Karpas-422 (cell line): Measurements from ENCODE around the gene CENPM. TPM values are rescaled to one million over a fixed set of nuclear protein-coding genes. Genes with fewer than 3 reads are reported as not detected.
A peak's percentile ranks its signal among the peaks of the same experiment; 100 is the strongest.

Experiments used
- DNase-seq: peaks from one replicate; pipeline ENCODE4 v3.0.0-alpha.2; 2015
- H2AFZ ChIP-seq: fragments of 200-600 bp; sonication (generic); 2 replicates; pipeline ENCODE4 v1.6.1; 2014; ENCODE audit warnings: antibody characterized with exemption, low read length, mixed read lengths
- H3K27ac ChIP-seq: fragments of 200-600 bp; sonication (generic); 2 replicates; pipeline ENCODE4 v1.5.1; 2014; ENCODE audit warnings: mild to moderate bottlenecking, low read length, moderate library complexity
- H3K27me3 ChIP-seq: fragments of 200-600 bp; sonication (generic); 2 replicates; pipeline ENCODE4 v1.6.1; 2014; ENCODE audit warnings: low read length, mixed read lengths
- H3K36me3 ChIP-seq: fragments of 200-600 bp; sonication (generic); 2 replicates; pipeline ENCODE4 v1.6.1; 2014; ENCODE audit warnings: low read length, mixed read lengths; ENCODE audit not compliant: insufficient read depth
- H3K4me1 ChIP-seq: fragments of 200-600 bp; sonication (generic); 2 replicates; pipeline ENCODE4 v1.6.1; 2014; ENCODE audit warnings: mild to moderate bottlenecking, low read length, mixed read lengths
- H3K4me2 ChIP-seq: fragments of 200-600 bp; sonication (generic); 2 replicates; pipeline ENCODE4 v1.6.1; 2014; ENCODE audit warnings: low read length, low read depth, mild to moderate bottlenecking; ENCODE audit not compliant: poor library complexity, severe bottlenecking
- H3K4me3 ChIP-seq: fragments of 200-600 bp; sonication (generic); 2 replicates; pipeline ENCODE4 v1.5.1; 2014; ENCODE audit warnings: mild to moderate bottlenecking, antibody characterized with exemption, low read length, mixed read lengths
- H3K79me2 ChIP-seq: fragments of 200-600 bp; sonication (generic); 2 replicates; pipeline ENCODE4 v1.6.1; 2014; ENCODE audit warnings: mild to moderate bottlenecking, low read length, mixed read lengths
- H3K9ac ChIP-seq: fragments of 200-600 bp; sonication (generic); 2 replicates; pipeline ENCODE4 v1.6.0; 2014; ENCODE audit warnings: low read length
- H3K9me2 ChIP-seq: fragments of 200-600 bp; sonication (generic), shearing (Covaris generic); replicated peaks from 2 replicates; pipeline ENCODE4 v1.6.0; 2014; ENCODE audit warnings: mild to moderate bottlenecking, low read length, moderate library complexity; ENCODE audit not compliant: insufficient read depth
- H3K9me3 ChIP-seq: fragments of 300-700, 200-600 bp; sonication (generic); 2 replicates; pipeline ENCODE4 v1.6.1; 2014; ENCODE audit warnings: low read length, mixed read lengths
- H4K20me1 ChIP-seq: fragments of 200-600 bp; sonication (generic); 2 replicates; pipeline ENCODE4 v1.6.1; 2014; ENCODE audit warnings: mild to moderate bottlenecking, antibody characterized with exemption, low read length, low read depth; ENCODE audit not compliant: insufficient read depth
- total RNA-seq: library from RNA; depleted of rRNA; stranded (reverse); fragments of >200 nt; shearing (Covaris generic); gene quantifications from 2 replicates; pipeline ENCODE4 v1.2.3, GENCODE V29; 2014; ENCODE audit warnings: low replicate concordance

Gene CENPM
- total RNA-seq, 1 experiment from 2014 or later = 83.8 TPM

DNA sequence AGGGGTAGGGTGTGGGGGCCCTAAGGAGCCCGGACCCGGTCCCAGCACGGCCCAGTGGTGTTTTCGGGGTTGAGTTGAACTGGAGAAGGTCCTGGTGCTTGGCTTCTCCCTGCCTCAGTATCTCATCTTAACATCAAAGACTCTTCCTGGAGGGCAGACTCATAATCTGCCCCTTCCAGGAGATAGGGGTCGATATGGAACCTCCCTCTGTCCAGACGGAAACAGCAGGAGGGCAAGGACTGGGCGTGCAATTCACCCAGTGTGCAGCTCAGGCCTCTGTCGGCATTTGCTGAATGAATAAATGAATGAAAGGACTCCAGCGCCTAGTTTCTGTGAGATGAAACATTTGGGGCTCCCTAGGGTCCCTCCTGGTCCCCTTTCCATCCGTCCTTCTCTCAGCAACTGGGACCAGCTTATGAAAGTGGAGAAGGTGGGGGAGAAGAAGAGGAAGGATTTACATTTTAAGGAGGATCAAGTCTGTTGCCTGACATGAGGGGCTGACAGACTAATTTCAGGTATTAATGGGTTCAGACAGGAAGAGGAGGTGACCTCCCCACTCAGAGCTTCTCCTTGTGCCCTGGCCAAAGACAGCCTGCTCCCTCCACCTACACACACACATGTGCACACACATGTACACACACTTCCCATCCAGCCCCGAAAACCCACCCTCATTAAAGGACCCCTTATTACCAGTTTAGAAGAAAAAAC, 31.0 kb downstream of the CENPM start:
- Histone ChIP-seq H3K4me1 (peaks cover 76% of the 10 kb centered on the region), H3K27me3 (no peaks in the 10 kb centered on the region; the same call in 1 of the 2 replicates), H3K4me2 (peak overlapping the region; percentile 63)

DNA sequence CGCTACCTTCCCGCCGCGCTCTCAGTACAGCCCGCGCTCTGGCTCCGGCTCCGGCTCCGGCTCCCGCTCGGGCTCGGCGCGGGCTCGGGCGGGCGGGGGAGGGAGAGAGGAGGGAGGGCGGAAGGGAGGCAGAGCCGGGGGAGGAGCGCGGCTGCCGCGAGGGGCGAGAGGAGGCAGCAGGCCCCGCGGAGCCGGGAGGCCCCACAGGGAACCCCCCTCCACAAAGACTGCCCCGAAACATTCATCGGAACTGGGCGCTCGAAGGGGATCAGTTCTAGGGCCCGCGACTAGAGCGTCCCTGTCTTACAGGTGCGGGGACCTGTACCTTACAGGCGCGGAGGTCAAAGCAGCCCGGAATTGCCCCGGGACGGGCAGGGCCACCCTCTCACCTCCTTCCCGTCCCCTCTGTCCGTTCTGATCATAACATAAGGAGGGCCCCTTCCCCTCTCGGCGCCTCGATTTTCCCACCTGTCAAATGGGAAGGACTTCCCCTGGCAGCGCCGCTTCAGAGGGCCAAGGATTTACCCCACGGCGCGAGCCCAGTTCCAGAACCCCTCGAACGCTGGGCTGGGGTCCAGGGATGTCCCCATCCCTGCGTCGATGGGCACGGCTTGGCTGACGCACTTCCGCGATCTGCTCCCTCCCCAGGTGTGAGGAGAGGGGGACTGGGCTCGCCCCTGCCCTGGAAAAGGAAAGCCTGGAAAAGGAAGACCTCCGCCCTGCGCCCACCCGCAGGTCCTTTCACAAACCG, 31.7 kb downstream of the CENPM start, which contains the start of gene SHISA8:
SHISA8 (minus strand) TSS at position 40 of the 751 bp plus-strand sequence. CDS start 407 bp downstream, outside the sequence.
- peak within 1 kb of the TSS; percentile 63 for H3K4me2 ChIP-seq
- peak within 1 kb of the TSS; percentile 33 for H3K27ac ChIP-seq
- H3K9ac ChIP-seq = peak within 1 kb of the TSS; percentile 66
- peaks cover 68% of the 10 kb centered on the region for H3K4me1 ChIP-seq
- H2AFZ ChIP-seq = no peak within 1 kb of the TSS
- peak; percentile 79 for DNase-seq
- H3K27me3 ChIP-seq = no peaks in the 10 kb centered on the region; the same call in 1 of the 2 replicates
- no peaks in the 10 kb centered on the region for H3K9me2 ChIP-seq
- no peaks in the 10 kb centered on the region for H3K9me3 ChIP-seq
- peak within 1 kb of the TSS; percentile 60 for H3K4me3 ChIP-seq
- no peaks in the 10 kb centered on the region for H3K36me3 ChIP-seq
- peaks cover 43% of the 10 kb centered on the region for H4K20me1 ChIP-seq
- H3K79me2 ChIP-seq = no peaks in the 10 kb centered on the region

More for the DNA sequence above, 31.0 kb downstream of the CENPM start:
- Histone ChIP-seq H3K9me3 (no peaks in the 10 kb centered on the region), H4K20me1 (peaks cover 43% of the 10 kb centered on the region), H3K27ac (peak overlapping the region; percentile 33), H3K79me2 (no peaks in the 10 kb centered on the region), H3K9ac (peak overlapping the region; percentile 66), H3K36me3 (no peaks in the 10 kb centered on the region), H2AFZ (no peak overlapping the region), H3K4me3 (peak overlapping the region; percentile 60; the same call in 1 of the 2 replicates), H3K9me2 (no peaks in the 10 kb centered on the region)
- DNase-seq = peak; percentile 68

DNA sequence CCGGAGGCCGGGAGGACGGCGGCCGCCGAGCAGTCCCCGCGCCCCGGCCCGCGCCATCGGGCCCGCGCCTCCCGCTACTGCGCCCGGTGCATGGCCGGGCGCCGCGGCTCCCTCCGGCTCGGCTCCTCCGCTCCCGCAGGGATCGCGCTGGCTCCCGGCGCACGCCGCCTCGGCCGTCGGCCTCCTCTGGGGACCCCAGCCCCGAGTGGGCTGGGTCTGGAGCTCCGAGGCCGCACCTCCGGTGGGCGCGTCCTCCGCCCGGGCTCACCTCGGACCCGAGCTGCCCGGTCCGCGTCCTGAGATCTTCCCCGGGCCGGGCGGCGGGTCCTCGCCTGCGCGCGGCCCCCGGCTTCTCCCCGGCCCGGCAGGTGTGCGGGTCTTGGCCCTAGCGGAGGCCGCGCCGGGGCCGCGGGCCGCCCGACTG, 32.3 kb downstream of the CENPM start:
- Histone ChIP-seq H3K9me3 (no peaks in the 10 kb centered on the region), H3K27me3 (no peaks in the 10 kb centered on the region; the same call in 1 of the 2 replicates), H4K20me1 (peaks cover 43% of the 10 kb centered on the region), H3K4me3 (peak overlapping the region; percentile 60), H3K27ac (no peak overlapping the region), H3K9me2 (no peaks in the 10 kb centered on the region), H3K9ac (peak overlapping the region; percentile 66), H2AFZ (no peak overlapping the region), H3K4me2 (peak overlapping the region; percentile 63), H3K79me2 (no peaks in the 10 kb centered on the region), H3K36me3 (no peaks in the 10 kb centered on the region), H3K4me1 (peaks cover 63% of the 10 kb centered on the region)
- DNase-seq = no peak

DNA sequence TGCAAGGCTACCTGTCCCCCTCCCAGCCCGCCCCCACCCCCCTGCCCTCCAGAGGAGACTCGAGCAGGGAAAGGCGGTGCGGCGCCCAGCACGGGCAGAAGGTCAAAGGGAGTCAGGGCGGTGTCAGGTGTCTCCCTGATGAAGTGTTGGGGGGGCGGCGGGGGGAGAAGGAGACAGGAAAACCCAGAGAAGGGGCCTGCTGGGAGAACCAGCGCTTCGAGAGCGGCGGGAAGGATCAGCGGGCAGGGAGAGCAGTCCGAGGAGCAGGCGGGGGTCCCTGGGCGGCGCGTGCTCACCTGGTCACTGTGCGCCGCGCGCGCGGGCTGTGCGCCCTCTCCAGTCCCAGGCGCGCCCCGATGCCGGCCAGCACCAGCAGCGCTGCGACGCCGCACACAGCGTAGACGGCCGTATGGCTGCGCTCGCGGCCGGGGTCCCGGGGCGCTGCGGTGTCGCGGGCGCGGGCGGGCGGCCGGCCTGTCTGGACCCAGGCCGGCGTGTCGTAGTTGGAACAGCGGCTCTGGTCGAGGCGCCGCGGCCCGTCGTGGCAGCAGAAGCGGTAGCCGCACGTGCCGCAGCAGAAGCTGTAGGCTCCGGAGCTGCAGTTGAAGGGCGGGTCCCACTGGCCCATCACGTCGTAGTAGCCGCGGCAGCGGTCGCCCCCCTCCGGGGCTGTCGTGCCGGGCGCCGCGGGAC, 33.0 kb downstream of the CENPM start:
- H3K9me3 ChIP-seq = no peaks in the 10 kb centered on the region
- peaks cover 56% of the 10 kb centered on the region for H3K4me1 ChIP-seq
- H3K27me3 ChIP-seq = no peaks in the 10 kb centered on the region; the same call in 1 of the 2 replicates
- DNase-seq = no peak
- H2AFZ ChIP-seq = no peak overlapping the region
- H3K9me2 ChIP-seq = no peaks in the 10 kb centered on the region
- H3K9ac ChIP-seq = peak overlapping the region; percentile 47; the same call in 1 of the 2 replicates
- H4K20me1 ChIP-seq = peaks cover 44% of the 10 kb centered on the region
- H3K4me3 ChIP-seq = peak overlapping the region; percentile 25; the same call in 1 of the 2 replicates
- peak overlapping the region; percentile 55 for H3K4me2 ChIP-seq
- no peaks in the 10 kb centered on the region for H3K36me3 ChIP-seq
- H3K79me2 ChIP-seq = no peaks in the 10 kb centered on the region
- no peak overlapping the region for H3K27ac ChIP-seq

DNA sequence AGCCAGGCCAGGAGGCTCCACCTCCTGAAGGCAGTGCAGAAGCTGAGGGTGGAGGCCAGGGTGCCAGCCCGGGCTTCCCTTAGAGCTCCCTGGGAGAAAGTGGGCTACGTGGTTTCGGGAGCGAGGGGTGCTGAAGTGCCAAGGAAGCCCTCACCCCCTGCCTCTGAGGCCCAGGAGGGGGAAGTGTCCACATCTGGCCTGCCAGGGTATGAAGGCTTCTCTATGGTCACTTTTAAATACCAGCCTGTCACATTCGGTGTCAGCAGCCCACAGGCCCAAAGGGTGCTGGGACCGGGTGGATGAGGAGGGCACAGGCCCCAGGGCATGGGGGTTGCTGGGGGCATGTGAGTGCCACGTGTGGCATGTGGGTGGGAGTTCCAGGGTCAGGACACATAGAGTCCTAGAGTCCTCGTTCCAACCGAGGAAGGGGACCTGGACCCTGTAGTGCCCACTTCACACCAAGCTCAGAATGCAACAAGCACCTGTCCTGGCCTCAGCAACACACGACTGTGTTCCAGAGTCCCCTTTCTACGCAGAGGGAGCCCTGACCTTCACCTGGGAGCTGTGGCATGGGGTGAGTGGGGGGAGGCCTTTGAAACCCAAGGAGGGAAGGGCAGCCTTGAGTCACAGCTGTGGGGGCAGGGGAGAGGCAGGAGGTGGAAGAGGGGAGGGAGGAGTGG, 33.8 kb downstream of the CENPM start:
- Histone ChIP-seq H4K20me1 (peaks cover 38% of the 10 kb centered on the region), H3K4me3 (peak overlapping the region; percentile 22; the same call in 1 of the 2 replicates), H3K9ac (peak overlapping the region; percentile 33; the same call in 1 of the 2 replicates), H3K9me2 (no peaks in the 10 kb centered on the region), H3K4me2 (peak overlapping the region; percentile 23), H3K27ac (no peak overlapping the region), H3K79me2 (no peaks in the 10 kb centered on the region), H3K36me3 (no peaks in the 10 kb centered on the region), H3K9me3 (no peaks in the 10 kb centered on the region), H3K27me3 (no peaks in the 10 kb centered on the region; the same call in 1 of the 2 replicates), H2AFZ (no peak overlapping the region), H3K4me1 (peaks cover 48% of the 10 kb centered on the region)
- no peak for DNase-seq

DNA sequence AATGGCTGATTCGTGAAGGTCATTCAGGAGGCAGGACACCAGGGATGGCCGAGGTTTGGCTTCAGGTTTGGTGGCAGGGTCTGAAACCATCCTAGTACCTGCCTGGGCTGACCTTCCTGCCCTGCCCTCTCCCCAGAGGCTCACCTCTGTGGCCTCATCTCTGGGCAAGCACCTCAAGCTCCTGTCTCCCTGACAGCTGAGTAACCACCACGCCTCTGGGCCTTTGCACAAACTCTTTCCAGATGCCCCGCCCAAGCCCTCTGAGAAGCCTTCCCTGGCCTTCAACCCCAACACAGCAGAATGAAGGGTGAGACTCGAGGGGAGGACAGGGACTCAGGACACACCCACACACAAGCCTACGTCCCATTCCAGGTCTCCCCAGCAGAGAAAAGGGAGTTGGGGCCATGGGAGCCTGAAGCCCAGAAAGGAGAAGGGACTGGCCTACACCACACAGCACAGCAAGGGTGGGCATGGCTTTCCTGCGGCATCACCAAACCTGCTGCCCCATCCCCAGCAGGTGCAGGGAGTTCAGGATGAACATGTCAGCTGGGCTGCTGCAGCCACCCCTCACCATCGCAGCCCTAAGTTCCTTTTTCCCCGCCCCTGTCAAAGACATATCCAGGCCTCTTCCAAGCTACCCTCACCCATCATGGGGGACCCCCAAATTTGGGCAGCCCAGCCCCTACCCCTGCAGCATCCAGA, 34.5 kb downstream of the CENPM start:
- Histone ChIP-seq H2AFZ (no peak overlapping the region), H3K4me1 (peaks cover 41% of the 10 kb centered on the region), H3K27me3 (no peaks in the 10 kb centered on the region; the same call in 1 of the 2 replicates), H3K9me3 (no peaks in the 10 kb centered on the region), H3K9me2 (no peaks in the 10 kb centered on the region), H3K27ac (no peak overlapping the region), H3K79me2 (no peaks in the 10 kb centered on the region), H3K4me3 (no peak overlapping the region), H3K9ac (no peak overlapping the region), H3K4me2 (peak overlapping the region; percentile 23), H4K20me1 (peaks cover 32% of the 10 kb centered on the region), H3K36me3 (no peaks in the 10 kb centered on the region)
- no peak for DNase-seq

DNA sequence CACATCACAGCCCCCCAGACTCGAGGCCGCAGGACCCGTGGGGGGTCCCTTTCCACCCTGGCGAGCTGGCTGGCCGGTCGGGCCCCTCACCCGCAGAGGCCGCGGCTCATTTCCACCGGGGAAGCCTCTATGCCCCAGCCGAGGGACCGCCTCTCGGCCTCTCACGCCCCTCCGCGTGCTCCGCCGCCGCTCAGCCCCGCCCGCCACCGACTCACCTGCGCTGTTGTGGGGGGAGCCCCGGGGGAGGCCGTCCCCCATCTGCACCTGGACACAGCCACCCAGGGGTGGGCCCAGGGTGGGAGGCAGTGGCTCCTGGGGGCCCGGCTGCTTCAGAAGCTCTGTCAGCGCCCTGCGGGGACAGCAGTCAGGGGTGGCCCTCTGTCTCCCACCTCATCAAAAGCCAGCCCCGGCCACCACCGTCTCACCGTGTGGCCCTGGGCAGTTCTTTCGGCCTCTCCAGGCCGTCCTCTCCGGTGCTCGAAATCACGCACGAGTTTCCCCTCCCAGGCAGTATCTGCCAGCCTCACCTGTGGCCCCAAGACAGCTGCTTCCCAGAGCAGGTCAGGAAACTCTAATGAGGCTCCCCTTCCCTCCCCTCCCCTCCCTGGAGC, 35.8 kb downstream of the CENPM start:
- Histone ChIP-seq H3K9me2 (no peaks in the 10 kb centered on the region), H3K36me3 (no peaks in the 10 kb centered on the region), H3K4me1 (peaks cover 27% of the 10 kb centered on the region), H4K20me1 (peaks cover 38% of the 10 kb centered on the region), H3K27me3 (no peaks in the 10 kb centered on the region; the same call in 1 of the 2 replicates), H3K4me2 (no peak overlapping the region), H3K79me2 (no peaks in the 10 kb centered on the region), H2AFZ (no peak overlapping the region), H3K9ac (no peak overlapping the region), H3K9me3 (no peaks in the 10 kb centered on the region), H3K4me3 (no peak overlapping the region), H3K27ac (no peak overlapping the region)
- DNase-seq = no peak
